Sciatic nerve (tissue), 2 donors: Measurements from ENCODE around the gene AP1G1. TPM values are rescaled to one million over a fixed set of nuclear protein-coding genes. Genes with fewer than 3 reads are reported as not detected.
"Not testable (repeated sequence)": the region's sequence is repeated elsewhere in the genome, so short reads cannot be mapped to it uniquely, and the experiment has no call there.

Source experiments
- ATAC-seq: fragments of 200-7000 bp; cut with Tn5 transposase; one replicate; pipeline ENCODE4 v1.9.1; 2020; ENCODE audit warnings: mild to moderate bottlenecking, moderate library complexity
- DNase-seq: peaks from one replicate; pipeline ENCODE4 v3.0.0-alpha.2; 2020; ENCODE audit warnings: low spot score
- intact Hi-C: fragments of 100-400 bp; cut with DNase I; formaldehyde crosslinking; loops from one replicate; pipeline ENCODE4 v1.14.2; 2022
- total RNA-seq: library from RNA; stranded (reverse); fragmentation: NEBNext Ultra II Directional; extraction: Animal tissue kit (Norgen Biotek cat#: 25700); gene quantifications from one replicate; pipeline ENCODE4 v1.2.1, GENCODE V29; 2021
- donor health status: DM: no; HTN: no; CAD: no.
- donor health status: DM: no; HTN: no; CAD: no.

Gene AP1G1
- 92.1 TPM for total RNA-seq

DNA sequence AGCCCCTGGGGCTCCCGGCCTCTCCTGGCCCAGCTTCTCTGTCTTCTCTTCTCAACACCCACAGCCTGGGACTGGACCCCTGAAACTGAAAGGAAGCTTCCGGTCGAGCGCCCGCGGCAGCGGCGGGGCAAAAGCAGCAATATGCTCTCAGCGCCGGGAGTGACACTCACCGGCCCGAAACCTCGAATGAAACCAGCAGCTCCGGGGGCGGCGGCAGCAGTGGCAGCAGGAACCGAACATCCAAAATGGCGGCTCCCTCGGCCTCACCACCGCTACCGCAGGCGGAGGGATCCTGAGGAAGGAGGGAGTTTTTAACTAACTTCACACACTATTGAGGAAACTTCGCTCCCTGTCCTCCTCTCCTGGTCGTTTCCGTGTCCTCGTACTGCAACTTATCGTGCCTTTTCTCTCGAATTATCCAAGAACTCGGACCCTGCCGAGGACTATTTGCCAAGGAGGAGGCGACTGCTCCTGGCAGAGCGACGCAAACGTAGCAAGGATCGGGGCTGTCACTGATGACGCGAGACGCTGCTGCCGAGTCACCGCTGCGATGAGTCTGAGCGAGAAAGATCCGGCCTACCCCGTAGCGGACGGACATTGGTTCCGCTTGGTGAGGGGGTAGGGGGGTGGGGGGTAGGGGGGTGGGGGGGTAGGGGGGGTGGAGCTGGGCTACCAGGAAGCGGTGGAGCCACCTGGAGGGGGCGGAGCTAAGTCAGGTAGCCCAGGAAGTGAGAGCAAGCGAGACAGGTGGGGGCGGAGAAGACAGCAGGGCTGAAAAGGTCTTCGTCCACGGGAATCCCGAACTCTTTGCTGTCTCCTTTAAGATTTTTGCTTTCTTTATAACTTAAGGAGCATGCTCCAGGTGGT is at the start of gene AP1G1:
TSS of gene AP1G1 (minus strand) at position 242 of the 867 bp plus-strand sequence. CDS start 19,355 bp downstream, outside the sequence.
- intact Hi-C loops = no loop called here
- ATAC-seq (peak; percentile 99), DNase-seq (peak; percentile 95)

DNA sequence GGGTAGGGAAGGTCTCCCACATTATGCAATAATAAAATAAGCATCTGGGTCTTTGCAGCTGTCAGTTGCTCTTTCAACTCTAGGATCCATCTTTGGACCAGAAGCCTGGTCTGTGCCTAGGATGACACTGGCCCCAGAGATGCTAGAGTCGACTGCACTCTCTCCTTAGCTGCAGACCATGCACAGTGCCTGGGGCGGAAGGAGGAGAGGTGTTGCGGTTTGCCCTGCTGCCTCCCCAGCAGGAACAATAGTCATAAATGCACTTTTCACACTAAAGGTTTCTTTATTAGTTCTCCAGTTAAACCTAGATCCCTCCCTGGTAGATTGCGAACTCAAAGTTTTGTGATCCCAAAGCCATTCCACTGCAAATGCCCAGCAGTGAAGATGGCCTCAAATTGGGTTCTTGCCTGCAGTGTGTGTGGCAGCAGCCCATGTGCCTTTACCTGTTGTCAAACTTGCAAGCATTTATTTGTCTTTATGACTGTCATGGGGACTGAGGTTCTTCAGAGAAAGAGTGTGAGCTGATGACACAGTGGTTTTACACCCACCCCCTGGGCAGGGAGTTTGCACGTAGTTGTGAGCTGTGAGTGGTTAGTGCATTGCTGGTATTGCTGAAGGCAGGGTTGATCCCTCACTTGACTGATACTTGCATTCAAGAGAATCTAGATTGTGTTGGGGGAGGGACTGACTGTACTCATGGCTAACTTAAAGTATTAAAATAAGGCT is 47.5 kb upstream of the AP1G1 start:
- intact Hi-C loops = no loop called here
- ATAC-seq (no peak), DNase-seq (no peak)

DNA sequence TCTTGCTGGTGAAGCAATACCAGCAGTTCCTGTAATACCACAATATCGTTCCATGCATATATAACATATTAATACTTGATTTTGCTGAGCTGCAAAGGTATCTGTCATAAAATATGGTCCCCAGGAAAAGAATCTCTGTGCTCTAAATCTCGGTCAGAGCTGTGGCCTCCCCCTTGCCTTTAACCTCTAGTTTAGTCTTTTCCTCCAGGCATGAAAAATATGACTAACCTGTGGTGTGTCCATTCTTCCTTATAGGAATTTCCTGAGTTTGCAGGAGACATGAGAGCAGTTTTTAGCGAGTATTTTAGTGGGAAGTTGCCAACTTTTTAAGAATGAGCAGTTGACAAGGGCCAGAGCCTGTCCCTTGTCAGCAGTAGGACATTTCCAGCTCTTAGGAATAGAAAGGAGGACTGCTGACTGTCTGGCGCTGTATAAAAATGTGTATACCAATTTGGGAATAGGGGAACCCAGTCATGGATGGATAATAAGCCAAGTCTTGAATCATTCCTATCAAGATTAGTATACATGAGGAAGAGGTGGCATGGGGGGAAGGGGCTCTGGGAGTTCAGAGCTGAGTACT is 45.8 kb upstream of the AP1G1 start:
- intact Hi-C loops = no loop called here
- no peak for ATAC-seq
- DNase-seq = no peak

- ATAC-seq (no peak), DNase-seq (no peak)
- intact Hi-C loops = no loop called here
These were observed 44.8 kb upstream of the AP1G1 start for GRCh38 chr16:71853413-71853812.

- intact Hi-C loops = no loop called here
- DNase-seq = no peak
- no peak for ATAC-seq
These were observed 43.9 kb upstream of the AP1G1 start for GRCh38 chr16:71852561-71852960.

- no peak for ATAC-seq
- no peak for DNase-seq
- intact Hi-C loops = no loop called here
These were observed 43.5 kb upstream of the AP1G1 start for GRCh38 chr16:71852158-71852557.

DNA sequence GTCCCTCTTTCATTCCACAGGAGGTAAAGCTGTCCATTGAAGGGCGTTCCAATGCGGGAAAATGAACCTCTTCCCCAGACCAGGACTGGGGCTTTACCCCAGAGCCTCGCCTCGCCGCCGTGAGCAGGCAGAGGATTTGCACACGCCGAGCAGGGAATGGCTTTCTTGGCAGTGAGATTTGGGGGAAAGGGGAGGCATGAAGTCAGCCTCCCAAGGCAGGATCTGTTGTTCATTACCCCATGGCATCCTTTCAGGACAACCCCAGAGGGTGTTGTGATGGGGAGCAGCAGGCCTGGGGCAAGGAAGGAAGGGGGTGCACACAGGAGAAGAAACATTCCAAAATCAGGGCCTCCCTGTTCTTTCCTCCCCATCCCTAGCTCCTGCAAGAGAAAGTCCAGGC is 43.1 kb upstream of the AP1G1 start:
- DNase-seq (no peak), ATAC-seq (no peak)
- intact Hi-C loops = no loop called here

- DNase-seq (no peak), ATAC-seq (no peak)
- intact Hi-C loops = no loop called here
These were observed 40.0 kb upstream of the AP1G1 start for GRCh38 chr16:71848622-71849021.

GRCh38 chr16:71847096-71847495 is 38.5 kb upstream of the AP1G1 start:
- no peak for DNase-seq
- no peak for ATAC-seq
- intact Hi-C loops = no loop called here

DNA sequence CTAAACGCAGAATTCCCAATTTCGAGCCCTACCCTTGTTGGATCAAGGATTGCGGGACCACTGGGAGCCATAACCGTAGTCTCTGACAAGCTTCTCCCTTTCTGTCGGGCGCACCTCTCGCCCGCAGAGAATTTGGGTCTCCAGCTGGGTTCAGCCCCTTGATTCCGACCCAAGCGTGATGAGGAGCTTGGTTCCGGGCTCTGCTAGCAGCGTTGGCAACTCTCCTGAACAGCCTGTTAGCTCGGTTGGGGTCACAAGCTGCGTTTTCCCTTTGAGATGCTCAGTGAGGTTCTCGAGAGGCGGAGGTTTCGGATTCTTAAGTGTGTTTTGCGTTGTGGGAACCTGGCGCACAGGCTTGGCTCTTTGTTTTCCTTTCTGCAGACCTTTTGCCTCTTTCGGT is 37.8 kb upstream of the AP1G1 start:
- intact Hi-C loops = no loop called here
- no peak for ATAC-seq
- no peak for DNase-seq

- ATAC-seq = peak; percentile 99
These were observed 37.2 kb upstream of the AP1G1 start, which contains the start of gene ATXN1L for GRCh38 chr16:71845639-71846430. Gene ATXN1L (plus strand): TSS chr16:71845976. CDS start chr16:71849741, 3,765 bp downstream.

DNA sequence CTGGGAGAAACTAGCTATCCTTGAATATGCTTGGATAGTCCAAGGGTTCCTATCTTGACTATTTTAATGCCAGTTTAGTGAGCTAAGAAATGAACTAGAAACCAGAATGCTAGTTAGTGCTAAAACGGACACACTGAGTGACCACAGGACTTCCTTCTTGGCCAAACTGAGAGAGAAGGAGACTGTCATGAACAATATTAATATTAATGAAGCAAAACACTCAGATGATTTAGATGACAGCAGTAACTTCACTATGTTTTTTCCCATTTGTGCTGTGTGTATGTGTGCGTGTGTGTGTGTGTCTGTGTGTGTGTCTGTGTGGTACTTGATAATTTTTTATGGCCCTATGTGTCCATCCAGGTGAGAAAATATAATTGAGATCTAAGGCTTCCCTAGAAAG is 34.9 kb upstream of the AP1G1 start:
- DNase-seq (no peak), ATAC-seq (no peak)
- intact Hi-C loops = no loop called here

More at GRCh38 chr16:71845639-71846430, 37.2 kb upstream of the AP1G1 start, which contains the start of gene ATXN1L:
- intact Hi-C loops = no loop called here
- DNase-seq = peak; percentile 93

GRCh38 chr16:71840052-71840451 is 31.4 kb upstream of the AP1G1 start:
- intact Hi-C loops = no loop called here
- no peak for ATAC-seq
- DNase-seq = no peak

DNA sequence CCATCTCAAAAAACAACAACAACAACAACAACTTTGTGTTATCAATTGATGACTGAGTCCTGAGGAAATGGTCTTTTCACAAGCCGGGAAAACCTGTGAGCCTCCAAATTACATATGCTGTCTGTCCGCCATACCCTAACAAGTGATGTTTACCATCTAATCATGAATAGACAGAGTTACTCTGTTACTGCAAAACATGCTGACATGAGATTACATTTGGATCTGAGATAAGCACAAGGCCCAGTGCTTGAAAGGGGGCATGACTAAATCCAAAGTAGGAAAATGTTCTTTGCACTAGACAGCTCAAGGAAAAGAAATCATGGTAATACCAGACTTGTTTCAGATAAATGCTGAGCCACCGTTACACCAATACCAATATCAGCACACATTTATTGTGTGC is 28.5 kb upstream of the AP1G1 start:
- DNase-seq (no peak), ATAC-seq (no peak)
- intact Hi-C loops = no loop called here

GRCh38 chr16:71834291-71834690 is 25.7 kb upstream of the AP1G1 start:
- DNase-seq = no peak
- no peak for ATAC-seq
- intact Hi-C loops = no loop called here

DNA sequence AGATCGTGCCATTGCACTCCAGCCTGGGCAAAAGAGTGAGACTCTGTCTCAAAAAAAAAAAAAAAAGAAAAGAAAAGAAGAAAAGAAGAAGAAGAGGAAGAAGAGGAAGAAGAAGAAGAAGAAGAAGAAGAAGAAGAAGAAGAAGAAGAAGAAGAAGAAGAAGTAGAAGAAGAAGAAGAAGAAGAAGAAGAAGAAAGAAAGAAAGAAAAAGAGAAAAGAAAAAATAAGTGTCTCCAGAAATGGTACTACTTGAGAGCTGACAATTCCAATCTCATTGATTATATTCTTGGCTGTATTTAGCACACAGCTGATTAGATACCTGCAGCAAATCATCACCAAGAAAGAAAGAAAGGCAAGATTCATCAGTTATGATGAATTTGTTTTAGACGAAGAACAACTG is 23.5 kb upstream of the AP1G1 start:
- ATAC-seq, DNase-seq, intact Hi-C loops: not testable (repeated sequence)

GRCh38 chr16:71831698-71832097 is 23.1 kb upstream of the AP1G1 start:
- intact Hi-C loops = not testable (repeated sequence)

DNA sequence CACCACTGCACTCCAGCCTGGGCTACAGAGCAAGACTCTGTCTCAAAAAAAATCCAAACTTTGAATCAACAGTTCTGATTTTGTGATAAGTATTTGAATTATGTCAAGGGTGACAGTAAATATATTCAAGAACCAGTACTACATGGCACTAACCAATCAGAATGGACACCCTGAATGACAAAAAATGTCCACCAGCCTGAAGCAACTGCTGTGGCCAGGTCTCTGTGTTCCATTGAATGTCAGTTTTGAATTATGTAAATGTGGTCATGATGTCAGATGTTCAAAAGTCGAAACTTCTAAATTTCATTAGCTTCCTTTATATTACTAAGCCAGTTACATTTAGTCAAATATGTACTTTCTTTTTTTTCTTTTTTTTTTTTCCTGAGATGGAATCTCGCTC is 21.7 kb upstream of the AP1G1 start:
- intact Hi-C loops = no loop called here
- ATAC-seq (no peak), DNase-seq (no peak)

More at GRCh38 chr16:71831698-71832097, 23.1 kb upstream of the AP1G1 start:
- not testable (repeated sequence) for DNase-seq, ATAC-seq

GRCh38 chr16:71826533-71827017 is 17.9 kb upstream of the AP1G1 start:
- DNase-seq (peak; percentile 4), ATAC-seq (no peak)
- intact Hi-C loops = no loop called here
